ENCODE results near the gene CISTR.

GRCh38 chr12:53752621-53753020 is 842 bp upstream of the CISTR start:
- TF ChIP-seq CTCF (conservative IDR thresholded peaks at IDR 0.05 in 1 of 2, IDR thresholded peaks at IDR 0.05 in 1 of 2; ENCODE audit: low read depth in 1 of 2, low read length in 2 of 2), result no peak
- TF ChIP-seq EZH2 (IDR thresholded peaks at IDR 0.05; ENCODE audit: low read length, missing control alignments), result no peak

Measured in fibroblast of lung (primary cell).